Measurements from ENCODE around the gene MSH5. TPM values are rescaled to one million over a fixed set of nuclear protein-coding genes. Genes with fewer than 3 reads are reported as not detected.

Gene MSH5
- total RNA-seq, 1 experiment from 2014 or later = 22.4 TPM

GRCh38 chr6:31811645-31812044 lies 71.8 kb downstream of the MSH5 start:
- Histone ChIP-seq H3T11ph (ENCODE audit: low read length) (no peak overlapping the region), H3K9ac (ENCODE audit: extremely low read depth, insufficient read length, low read length) (no peak overlapping the region), H3K14ac (ENCODE audit: insufficient read depth, low read length) (no peak overlapping the region), H2AFZ (ENCODE audit: low read length) (no peak overlapping the region), H2BK20ac (ENCODE audit: low read depth, low read length, poor library complexity, severe bottlenecking) (no peak overlapping the region), H4K20me1 (ENCODE audit: control insufficient read depth, insufficient read depth, insufficient read length) (no peaks in the 10 kb centered on the region), H3K4ac (ENCODE audit: low read depth, low read length) (no peak overlapping the region), H3K23me2 (ENCODE audit: insufficient read length, low read depth, low read length, poor library complexity, severe bottlenecking) (peaks cover 5% of the 10 kb centered on the region), H3K4me1 (ENCODE audit: insufficient read depth, low read length) (no peaks in the 10 kb centered on the region), H3K27ac (ENCODE audit: insufficient read length, low read depth, low read length) (no peak overlapping the region), H3K23ac (ENCODE audit: insufficient read length, low read depth, low read length) (no peak overlapping the region), H3K27me3 (ENCODE audit: insufficient read depth, low read length) (no peaks in the 10 kb centered on the region), H2BK5ac (ENCODE audit: insufficient read length, low read length) (no peak overlapping the region), H4K8ac (replicated peaks; ENCODE audit: insufficient read length, low read depth, low read length) (no peak overlapping the region), H4K5ac (ENCODE audit: insufficient read length, low read depth, low read length) (no peak overlapping the region), H3K4me2 (ENCODE audit: insufficient read depth, insufficient read length, low read length) (no peak overlapping the region), H3K79me2 (ENCODE audit: insufficient read depth, low read length) (no peaks in the 10 kb centered on the region), H2BK12ac (ENCODE audit: insufficient read length, low read depth, low read length) (no peak overlapping the region), H4K91ac (ENCODE audit: insufficient read length, low read depth, low read length) (peak overlapping the region; percentile 28), H3K56ac (ENCODE audit: insufficient read length, low read depth, low read length) (no peak overlapping the region), H2BK15ac (ENCODE audit: low read depth, low read length) (no peak overlapping the region), H3K9me3 (ENCODE audit: control insufficient read depth, low read depth, low read length) (no peaks in the 10 kb centered on the region), H2BK120ac (ENCODE audit: low read depth, low read length, poor library complexity, severe bottlenecking) (no peak overlapping the region), H3K79me1 (ENCODE audit: insufficient read depth, low read depth, low read length, poor library complexity, severe bottlenecking) (no peaks in the 10 kb centered on the region), H3K18ac (ENCODE audit: insufficient read length, low read depth, low read length) (no peak overlapping the region), H2AK5ac (ENCODE audit: insufficient read length, low read length) (no peak overlapping the region)
- Mint-ChIP-seq H3K27me3 (ENCODE audit: low read depth) (0 out of 2 replicates have a peak, but pooled peaks cover 2% of the 10 kb centered on the region), H3K36me3 (ENCODE audit: insufficient read depth in 1 of 3, low read depth in 3 of 3) (peaks cover 0 to 3% (median 2%) of the 10 kb centered on the region in 3 experiments; a peak in 2 of 7 replicates), H3K4me3 (no peak overlapping the region), H3K27ac (no peak overlapping the region), H3K4me1 (peaks cover 7 to 9% of the 10 kb centered on the region in 2 experiments), H3K9me3 (peaks cover 3 to 4% of the 10 kb centered on the region in 2 experiments; a peak in 3 of 5 replicates)
- no peak for DNase-seq
- no peak for TF ChIP-seq CTCF (conservative IDR thresholded peaks at IDR 0.05)
- no CpG with 5 or more reads among the region's 12 CpGs for WGBS (ENCODE audit: extremely low coverage, insufficient read length, low lambda C conversion rate)

Small RNAs within 50 kb of the gene (microRNA-seq; reads per million reads assigned to microRNA genes)
- gene MIR4646 (ENCODE audit: borderline microRNAs expressed) = not detected

Other genes with a start within 250 kb of the MSH5 start
- gene MICB, start 241.9 kb upstream of the MSH5 start, total RNA-seq (2021) = 6.2 and 6.8 TPM in 2 replicates
- gene MCCD1, start 211.0 kb upstream of the MSH5 start, total RNA-seq (2021) = not detected in 2 replicates
- gene DDX39B, start 198.0 kb upstream of the MSH5 start, total RNA-seq (2021) = 800 and 813 TPM in 2 replicates
- gene ATP6V1G2, start 193.4 kb upstream of the MSH5 start, total RNA-seq (2021) = 3.6 and 3.8 TPM in 2 replicates
- 11.8 and 15.1 TPM in 2 replicates for gene NFKBIL1, start 192.4 kb upstream of the MSH5 start, total RNA-seq (2021)
- not detected in 2 replicates for gene LTA, start 167.7 kb upstream of the MSH5 start, total RNA-seq (2021)
- not detected in 2 replicates for gene TNF, start 164.4 kb upstream of the MSH5 start, total RNA-seq (2021)
- not detected in 2 replicates for gene LTB, start 157.6 kb upstream of the MSH5 start, total RNA-seq (2021)
- not detected in 2 replicates for gene LST1, start 153.7 kb upstream of the MSH5 start, total RNA-seq (2021)
- gene NCR3, start 147.0 kb upstream of the MSH5 start, total RNA-seq (2021) = 0.55 and 0.64 TPM in 2 replicates
- gene AIF1, start 124.8 kb upstream of the MSH5 start, total RNA-seq (2021) = 3.2 and 4.2 TPM in 2 replicates
- 381 and 383 TPM in 2 replicates for gene PRRC2A, start 119.3 kb upstream of the MSH5 start, total RNA-seq (2021)
- gene BAG6, start 87.3 kb upstream of the MSH5 start, total RNA-seq (2021) = 415 and 417 TPM in 2 replicates
- 3.6 and 3.9 TPM in 2 replicates for gene APOM, start 84.1 kb upstream of the MSH5 start, total RNA-seq (2021)
- 18.4 and 19.0 TPM in 2 replicates for gene C6orf47, start 79.2 kb upstream of the MSH5 start, total RNA-seq (2021)
- gene GPANK1, start 75.0 kb upstream of the MSH5 start, total RNA-seq (2021) = 23.9 and 26.8 TPM in 2 replicates
- gene CSNK2B, start 73.9 kb upstream of the MSH5 start, total RNA-seq (2021) = 178 and 187 TPM in 2 replicates
- gene LY6G5B, start 70.0 kb upstream of the MSH5 start, total RNA-seq (2021) = 21.3 and 21.6 TPM in 2 replicates
- 1.8 and 2.2 TPM in 2 replicates for gene LY6G5C, start 58.9 kb upstream of the MSH5 start, total RNA-seq (2021)
- 32.9 and 34.4 TPM in 2 replicates for gene ABHD16A, start 36.7 kb upstream of the MSH5 start, total RNA-seq (2021)
- gene LY6G6F, start 33.1 kb upstream of the MSH5 start, total RNA-seq (2021) = not detected in 2 replicates
- gene LY6G6D, start 24.7 kb upstream of the MSH5 start, total RNA-seq (2021) = not detected in 2 replicates
- 0.24 TPM in 1 of 2 replicates, not detected in the other for gene LY6G6C, start 18.3 kb upstream of the MSH5 start, total RNA-seq (2021)
- not detected in 2 replicates for gene MPIG6B, start 16.6 kb upstream of the MSH5 start, total RNA-seq (2021)
- 70.5 and 73.2 TPM in 2 replicates for gene DDAH2, start 10.7 kb upstream of the MSH5 start, total RNA-seq (2021)
- gene CLIC1, start 3.5 kb upstream of the MSH5 start, total RNA-seq (2021) = 265 and 266 TPM in 2 replicates
- gene SAPCD1, start 22.7 kb downstream of the MSH5 start, total RNA-seq (2021) = 3.2 and 4.3 TPM in 2 replicates
- 2.5 TPM in 2 replicates for gene VWA7, start 37.3 kb downstream of the MSH5 start, total RNA-seq (2021)
- gene VARS1, start 55.7 kb downstream of the MSH5 start, total RNA-seq (2021) = 148 and 154 TPM in 2 replicates
- 114 and 123 TPM in 2 replicates for gene LSM2, start 67.0 kb downstream of the MSH5 start, total RNA-seq (2021)
- gene HSPA1L, start 75.3 kb downstream of the MSH5 start, total RNA-seq (2021) = 1.6 and 2.5 TPM in 2 replicates
- 51.2 and 51.7 TPM in 2 replicates for gene HSPA1A, start 75.5 kb downstream of the MSH5 start, total RNA-seq (2021)
- gene HSPA1B, start 87.7 kb downstream of the MSH5 start, total RNA-seq (2021) = 85.1 and 90.5 TPM in 2 replicates
- gene NEU1, start 122.8 kb downstream of the MSH5 start, total RNA-seq (2021) = 35.1 and 36.2 TPM in 2 replicates
- gene SLC44A4, start 139.0 kb downstream of the MSH5 start, total RNA-seq (2021) = 3.3 and 3.8 TPM in 2 replicates
- 121 and 124 TPM in 2 replicates for gene EHMT2, start 157.7 kb downstream of the MSH5 start, total RNA-seq (2021)
- 31.0 and 32.7 TPM in 2 replicates for gene ZBTB12, start 162.1 kb downstream of the MSH5 start, total RNA-seq (2021)
- 0.66 and 0.86 TPM in 2 replicates for gene C2, start 187.7 kb downstream of the MSH5 start, total RNA-seq (2021)
- 0.31 and 0.39 TPM in 2 replicates for gene CFB, start 206.1 kb downstream of the MSH5 start, total RNA-seq (2021)
- 90.8 and 91.4 TPM in 2 replicates for gene NELFE, start 219.0 kb downstream of the MSH5 start, total RNA-seq (2021)
- gene SKIC2, start 219.2 kb downstream of the MSH5 start, total RNA-seq (2021) = 78.8 and 86.2 TPM in 2 replicates
- gene DXO, start 232.1 kb downstream of the MSH5 start, total RNA-seq (2021) = 21.6 and 22.9 TPM in 2 replicates
- 4.3 and 5.1 TPM in 2 replicates for gene C4A, start 242.1 kb downstream of the MSH5 start, total RNA-seq (2021)